GM21423 (cell line): Measurements from ENCODE around the gene ZMIZ1.

ENCODE experiments used
- ATAC-seq: cut with Tn5 transposase; IDR thresholded peaks from one replicate; pipeline ENCODE4 v1.9.1; 2021; ENCODE audit warnings: mild to moderate bottlenecking, moderate library complexity; ENCODE audit not compliant: unreplicated experiment

The ZMIZ1 gene

DNA sequence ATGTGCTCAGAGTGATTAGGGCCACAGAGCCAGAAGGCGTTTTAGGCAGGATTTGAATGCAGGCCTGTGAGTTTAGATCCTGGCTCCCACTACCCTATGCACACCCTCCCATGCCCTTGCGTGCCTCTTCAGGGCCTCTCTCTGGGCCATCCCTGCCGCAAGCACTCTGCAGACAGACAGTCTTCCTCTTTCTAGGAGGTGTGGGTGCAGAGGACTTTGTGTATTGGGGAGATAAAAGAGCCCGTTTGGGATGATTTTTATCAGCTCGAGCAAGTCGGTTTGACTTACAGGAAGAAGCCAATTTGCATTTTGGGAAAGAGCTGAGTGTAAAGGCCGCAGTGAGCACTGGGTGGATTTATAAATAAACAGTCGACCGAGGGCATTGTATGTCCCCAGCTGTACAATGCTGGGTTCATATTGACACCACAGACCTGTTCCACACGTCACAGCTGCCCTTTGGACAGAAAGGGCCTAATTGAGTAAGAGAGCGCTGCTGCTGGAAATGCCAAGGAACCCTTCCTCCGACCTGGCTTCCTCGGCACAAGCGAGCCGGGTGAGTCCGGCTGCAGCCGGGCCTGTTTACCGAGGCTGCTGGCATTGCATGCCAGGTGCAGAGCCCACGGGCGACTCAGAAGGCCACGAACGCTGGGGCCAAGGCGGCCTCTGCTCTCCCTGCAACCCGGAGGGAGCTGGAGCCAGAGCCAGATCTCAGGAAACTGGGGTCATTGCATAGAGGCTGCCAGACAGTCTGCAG, 25.1 kb downstream of the ZMIZ1 start:
- peak; percentile 38 for ATAC-seq

DNA sequence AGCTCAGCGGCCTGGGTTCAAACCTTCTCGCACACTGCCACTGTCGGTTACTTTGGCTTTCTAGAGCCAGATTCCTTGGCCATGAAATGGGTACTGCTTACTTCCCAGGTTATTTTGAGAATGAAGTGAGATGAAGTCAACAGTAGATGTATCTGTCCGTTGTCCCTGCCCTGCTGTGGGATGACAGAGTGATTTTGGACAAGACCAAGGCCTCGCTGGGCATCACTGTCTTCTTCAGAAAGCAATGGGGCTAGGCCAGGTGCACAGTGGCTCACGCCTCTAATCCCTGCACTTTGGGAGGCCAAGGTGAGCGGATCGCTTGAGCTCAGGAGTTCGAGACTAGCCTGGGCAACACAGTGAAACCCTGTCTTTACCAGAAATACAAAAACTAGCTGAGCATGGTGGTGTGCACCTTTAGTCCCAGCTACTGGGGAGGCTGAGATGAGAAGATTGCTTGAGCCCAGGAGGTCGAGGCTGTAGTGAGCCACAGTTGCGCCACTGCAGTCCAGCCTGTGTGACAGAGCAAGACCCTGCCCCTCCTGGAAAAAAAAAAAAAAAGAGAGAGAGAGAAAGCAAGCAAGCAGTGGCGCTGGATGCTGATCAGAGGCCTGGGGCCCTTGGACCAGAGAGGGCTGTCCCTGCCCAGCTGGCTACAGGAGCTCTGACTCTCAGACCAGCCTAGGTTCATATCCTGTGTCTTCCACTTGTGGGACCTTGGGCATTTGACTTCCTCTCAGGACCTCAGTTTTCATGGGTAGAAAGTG, 25.8 kb downstream of the ZMIZ1 start:
- no peak for ATAC-seq

DNA sequence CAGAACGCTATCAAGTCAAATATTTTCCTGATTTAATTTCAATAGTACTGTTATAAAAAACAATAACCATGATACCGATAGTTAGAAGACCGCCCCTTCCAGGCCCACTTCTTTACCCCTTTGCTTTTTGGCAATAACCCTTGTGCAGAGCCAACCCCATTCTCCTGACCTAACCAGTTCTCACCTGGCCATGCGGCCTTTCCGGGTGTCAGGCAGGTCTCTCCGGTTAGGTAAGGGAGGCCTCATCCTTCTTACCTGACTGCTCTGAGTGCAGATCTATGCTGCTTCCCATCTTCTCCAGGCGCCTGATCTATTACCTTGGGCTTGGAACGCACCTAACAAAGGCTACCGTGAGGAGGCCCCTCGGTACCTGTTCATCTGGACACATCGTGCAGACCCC, 26.6 kb downstream of the ZMIZ1 start:
- no peak for ATAC-seq

DNA sequence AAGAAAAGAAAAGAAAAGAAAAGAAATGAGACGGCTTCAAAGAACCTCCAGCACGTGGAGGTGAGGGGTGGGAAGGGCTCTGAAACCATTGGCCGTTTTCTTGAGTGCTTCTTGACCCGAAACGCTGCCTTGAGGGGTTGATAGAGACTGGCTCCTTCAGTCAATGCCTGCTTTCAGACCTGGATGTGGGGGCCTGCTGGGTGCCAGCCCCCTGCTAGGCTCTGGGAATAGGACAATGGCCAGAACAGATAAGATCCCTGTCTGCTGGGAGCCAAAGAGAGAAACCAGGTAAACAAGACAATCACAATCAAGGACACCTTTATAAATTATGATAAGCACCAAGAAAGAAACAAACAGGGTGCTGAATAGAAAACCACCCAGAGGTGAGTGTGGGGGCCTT, 27.7 kb downstream of the ZMIZ1 start:
- ATAC-seq: no peak

DNA sequence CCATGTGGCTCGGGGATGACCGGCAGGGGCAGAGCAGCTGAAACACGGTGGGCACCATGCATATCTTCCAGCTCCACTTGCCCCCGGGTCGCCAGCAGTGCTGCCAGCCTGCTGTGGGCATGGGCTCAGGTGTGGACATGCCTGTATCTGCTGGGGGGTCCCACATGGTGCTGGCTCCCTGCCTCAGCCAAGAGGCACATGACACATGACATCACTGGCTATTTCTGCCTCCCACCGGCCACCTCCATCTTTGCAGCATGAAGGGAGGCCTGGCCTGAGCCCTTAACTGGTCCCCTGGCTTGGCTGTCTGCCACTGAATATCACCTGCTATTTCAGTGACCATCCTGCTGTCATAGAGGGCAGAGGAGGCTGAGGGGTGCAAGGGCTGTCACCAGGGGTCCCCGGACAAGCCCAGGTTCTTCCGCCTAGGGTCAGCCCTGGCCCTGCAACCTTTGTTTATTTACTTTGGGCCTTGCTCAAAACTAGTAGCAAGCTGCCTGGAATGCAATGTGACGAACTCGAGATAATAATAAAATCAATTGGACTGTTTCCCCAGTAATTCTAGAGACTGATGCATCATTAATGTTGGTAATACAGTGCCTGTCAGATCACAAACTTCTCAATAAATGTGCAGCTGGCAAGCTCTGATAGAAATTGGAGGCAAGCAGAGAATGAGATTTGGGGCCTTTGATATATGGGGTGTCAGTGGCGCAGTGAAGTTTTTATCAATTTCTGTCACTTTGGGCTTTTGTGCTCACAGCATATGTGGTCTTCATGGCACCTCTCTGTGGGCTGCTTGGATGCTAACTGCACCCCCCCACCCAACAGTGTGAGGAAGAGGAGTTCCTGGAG, 28.5 kb downstream of the ZMIZ1 start:
- no peak for ATAC-seq

DNA sequence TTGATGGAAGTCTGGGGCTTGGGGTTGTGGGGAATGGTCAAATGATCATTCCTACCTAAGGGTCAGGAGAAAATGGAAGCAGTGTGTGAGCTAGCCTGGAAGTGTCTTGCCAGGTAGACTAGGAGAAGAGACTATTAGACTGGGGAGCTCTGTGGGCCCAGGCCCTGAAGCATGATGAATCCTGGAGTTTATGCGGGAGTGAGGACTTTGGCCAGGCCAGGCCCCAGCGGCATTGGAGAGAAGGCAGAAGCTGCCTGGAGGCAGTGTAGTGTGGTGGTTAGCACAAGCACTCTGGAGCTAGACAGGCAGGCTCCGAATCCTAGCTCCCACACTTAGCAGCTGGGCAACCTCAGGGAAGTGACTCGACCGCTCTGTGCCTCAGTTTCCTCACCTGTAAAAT, 29.3 kb downstream of the ZMIZ1 start:
- ATAC-seq: no peak

DNA sequence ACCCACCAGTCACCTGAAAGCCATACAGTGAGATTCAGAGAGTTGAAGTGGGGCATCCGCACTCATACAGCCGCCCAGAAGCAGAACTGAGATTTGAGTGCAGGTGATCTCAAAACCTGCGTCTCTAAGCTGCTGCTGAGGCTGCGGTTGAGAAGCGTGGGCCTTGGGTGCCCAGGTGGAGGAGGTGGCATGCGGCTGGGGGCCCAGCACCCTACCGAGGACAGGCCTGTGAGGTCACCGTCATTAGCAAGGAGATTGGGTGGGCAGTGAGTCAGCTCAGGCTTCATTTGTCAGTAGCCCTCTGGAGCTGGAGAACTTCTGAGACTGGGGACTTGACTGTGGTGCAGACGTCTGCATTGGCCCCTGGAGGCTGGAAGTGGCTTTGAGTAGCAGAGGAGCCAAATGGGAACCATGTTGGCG, 29.8 kb downstream of the ZMIZ1 start:
- peak; percentile 69 for ATAC-seq

DNA sequence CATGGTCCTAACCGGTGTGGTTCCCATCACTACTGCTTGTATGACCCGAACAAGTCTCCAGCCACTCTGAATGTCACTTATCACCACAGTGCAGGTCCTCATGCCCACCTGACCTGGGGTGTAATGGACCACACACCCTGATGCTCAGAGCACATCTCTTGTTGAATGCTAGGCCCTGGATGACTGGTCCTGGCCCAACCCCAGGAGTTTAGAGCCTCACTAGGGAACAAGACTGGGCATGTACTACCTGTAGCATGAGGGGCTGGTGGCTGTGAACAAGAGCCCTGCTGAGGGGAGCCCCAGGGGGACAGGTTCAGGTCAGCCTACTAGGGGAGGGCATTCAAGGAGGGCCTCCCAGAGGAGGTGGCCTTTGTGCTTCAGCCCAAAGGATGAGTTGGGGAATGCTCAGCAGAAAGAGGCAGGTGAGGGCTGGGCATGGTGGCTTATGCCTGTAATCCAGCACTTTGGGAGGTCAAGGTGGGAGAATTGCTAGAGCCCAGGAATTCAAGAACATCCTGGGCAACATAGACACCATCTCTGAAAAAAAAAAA, 31.2 kb downstream of the ZMIZ1 start:
- no peak for ATAC-seq

DNA sequence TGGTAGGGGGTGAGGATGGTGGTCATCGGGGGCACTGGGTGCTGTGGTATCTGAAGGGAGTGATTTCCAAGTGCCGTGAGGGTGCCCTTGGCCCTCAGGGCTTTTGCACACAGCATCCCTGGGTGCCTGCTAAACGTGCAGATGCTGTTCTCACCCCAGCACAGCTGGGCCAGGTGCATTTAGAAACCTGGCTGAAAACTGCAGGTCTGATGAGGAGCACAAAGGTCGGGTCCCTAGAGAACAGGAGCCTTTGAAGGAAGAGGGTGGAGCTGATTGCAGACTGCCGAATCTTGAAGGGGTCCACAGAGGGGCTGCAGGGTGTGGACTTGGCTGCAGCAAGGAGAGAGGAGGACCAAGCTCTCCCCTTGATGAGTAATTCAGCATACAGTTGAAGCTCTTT, 32.0 kb downstream of the ZMIZ1 start:
- ATAC-seq: no peak

DNA sequence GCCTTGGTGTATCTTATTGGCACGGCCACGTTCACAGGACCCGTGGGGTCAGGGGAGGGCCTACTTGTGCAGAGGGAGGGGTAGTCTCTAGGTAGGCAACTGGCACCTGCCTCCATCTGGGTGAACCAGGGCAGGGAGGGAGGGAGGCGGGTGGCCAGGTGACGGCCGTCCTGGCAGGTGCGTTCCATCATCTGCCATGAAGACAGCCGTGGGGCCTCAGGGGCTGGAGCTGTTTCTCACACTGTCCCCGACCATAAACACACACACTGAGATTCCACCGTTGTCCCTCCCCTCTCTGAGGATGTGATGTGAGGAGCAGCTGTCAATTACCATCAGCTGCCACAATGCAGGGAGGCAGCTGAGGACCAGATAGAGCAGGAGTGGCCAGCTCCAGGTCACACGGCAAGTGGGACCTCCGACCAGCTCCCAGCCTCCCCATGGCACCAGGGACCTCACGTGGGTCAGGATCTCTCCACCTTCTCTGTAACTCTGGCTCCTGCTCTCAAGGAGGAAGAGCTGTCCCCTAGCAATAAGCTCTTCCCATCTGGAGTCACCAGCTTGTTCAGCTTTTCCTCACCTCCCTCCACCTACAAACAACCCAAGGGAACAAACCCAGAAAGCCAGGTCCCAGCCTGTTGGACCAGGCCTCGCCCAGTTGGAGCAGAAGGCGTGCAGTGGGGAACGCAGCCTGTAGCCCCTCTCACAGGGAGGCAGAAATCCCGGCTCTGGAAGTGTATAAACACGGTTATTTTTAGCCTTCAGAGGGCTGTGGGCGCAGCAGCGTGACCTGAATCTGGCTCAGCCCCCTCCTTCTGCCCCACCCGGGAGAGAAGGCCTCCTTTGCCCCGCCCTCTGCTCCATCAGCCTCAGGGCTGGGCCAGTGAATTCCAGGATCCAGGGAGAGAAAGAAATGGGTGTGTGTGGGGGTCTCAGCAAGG, 33.1 kb downstream of the ZMIZ1 start:
- no peak for ATAC-seq

DNA sequence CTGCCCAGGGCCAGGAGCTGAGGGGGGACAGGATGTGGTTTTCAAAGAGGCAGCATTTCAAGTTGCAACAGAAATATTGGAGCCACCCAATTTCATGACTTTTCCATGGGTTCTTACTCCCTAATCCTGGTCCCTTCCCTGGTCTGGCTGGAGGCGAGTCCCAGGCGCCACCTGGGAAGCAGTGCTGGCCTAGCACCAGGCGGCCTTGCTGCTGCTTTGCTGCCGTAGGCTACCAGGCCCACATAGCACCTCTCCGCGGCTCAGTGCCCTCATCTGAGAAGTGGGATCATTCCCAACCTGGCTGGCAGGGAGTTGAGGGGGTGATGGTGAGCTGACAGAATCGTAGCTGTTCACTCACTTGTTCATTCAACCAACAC, 33.7 kb downstream of the ZMIZ1 start:
- no peak for ATAC-seq

DNA sequence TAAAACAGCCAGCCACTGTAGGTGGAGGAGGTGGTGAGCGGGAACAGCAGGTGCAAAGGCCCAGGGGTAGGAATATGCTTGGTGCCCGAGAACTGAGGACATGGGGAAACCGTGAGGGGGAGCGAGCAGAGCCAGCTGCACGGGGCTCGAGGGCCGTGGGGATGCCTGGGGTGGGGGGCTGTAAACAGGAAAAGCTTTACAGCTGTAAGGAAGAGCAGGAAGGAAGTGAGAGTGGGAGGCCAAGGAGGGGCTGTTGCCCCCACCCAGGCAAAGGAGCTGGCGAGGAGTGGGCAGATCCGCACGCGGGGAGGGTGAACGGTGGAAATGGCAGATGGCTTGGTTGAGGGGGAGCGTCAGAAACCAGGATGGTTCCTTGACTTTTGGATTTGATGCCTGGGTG, 34.4 kb downstream of the ZMIZ1 start:
- no peak for ATAC-seq

DNA sequence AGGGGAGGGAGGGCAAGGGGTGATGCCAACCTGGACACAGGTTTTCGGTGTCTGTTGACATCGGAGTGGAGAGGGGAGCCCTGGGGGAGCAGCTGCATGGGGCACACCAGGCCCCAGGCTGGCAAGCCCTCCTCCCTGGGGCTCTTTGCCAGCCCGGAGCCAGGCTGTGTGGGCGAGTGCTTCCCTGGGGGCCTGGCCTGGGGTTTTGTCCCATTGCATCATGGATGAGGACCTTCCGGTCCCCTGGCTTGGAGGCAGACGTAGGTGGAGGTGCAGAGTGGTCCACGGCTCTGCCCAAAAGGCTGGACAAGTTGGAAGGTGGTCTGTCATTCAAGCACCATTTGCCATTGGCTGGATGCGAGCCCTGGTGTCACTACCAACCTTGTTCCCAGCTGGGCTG, 34.8 kb downstream of the ZMIZ1 start:
- no peak for ATAC-seq

DNA sequence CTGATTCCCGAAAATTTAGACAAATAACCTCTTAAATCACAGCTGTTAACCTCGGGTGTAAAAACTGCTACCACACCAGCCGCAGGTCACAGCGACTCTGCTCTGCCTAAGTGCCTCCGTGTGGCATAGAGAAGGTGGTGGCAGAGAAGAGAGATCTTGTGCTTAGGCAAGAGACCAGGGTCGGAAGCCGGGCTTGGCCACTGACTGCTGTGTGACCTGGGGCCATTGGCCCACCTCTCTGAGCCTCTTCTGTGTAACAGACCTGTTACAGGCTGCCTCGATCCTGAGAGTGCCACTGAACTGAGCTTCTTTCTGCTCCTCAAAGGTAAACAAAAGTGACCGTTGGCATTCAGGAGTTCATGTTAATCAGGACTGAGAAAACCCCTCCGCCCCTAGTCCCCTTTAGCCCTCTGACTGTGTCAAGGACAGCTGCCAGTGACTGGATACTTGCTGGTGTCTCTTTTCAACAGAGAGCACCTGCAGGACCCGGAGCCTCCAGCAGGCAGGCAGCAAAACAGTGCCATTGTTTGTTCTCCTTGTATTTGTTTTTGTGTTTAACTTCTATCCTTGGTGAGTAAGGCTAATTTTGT, 36.5 kb downstream of the ZMIZ1 start:
- no peak for ATAC-seq

DNA sequence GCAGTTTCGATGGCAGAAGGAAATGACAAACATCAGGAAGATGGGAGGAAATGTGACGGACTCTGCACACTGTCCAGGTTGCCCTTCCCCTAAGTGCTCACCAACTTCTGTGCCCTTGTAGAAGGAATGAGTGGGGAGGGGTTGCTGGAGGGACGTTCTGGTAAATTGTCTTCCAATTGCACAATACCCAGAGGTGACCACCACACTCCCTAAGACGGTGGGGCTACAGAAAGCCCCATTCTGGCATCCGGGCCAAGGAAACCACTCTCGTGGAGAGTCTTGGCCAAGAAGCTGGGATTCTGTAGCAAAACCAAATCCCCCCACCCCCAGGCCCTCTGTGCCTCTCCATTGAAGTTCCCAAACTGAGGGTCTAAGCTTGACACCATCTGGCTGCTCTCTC, 37.1 kb downstream of the ZMIZ1 start:
- ATAC-seq: no peak

DNA sequence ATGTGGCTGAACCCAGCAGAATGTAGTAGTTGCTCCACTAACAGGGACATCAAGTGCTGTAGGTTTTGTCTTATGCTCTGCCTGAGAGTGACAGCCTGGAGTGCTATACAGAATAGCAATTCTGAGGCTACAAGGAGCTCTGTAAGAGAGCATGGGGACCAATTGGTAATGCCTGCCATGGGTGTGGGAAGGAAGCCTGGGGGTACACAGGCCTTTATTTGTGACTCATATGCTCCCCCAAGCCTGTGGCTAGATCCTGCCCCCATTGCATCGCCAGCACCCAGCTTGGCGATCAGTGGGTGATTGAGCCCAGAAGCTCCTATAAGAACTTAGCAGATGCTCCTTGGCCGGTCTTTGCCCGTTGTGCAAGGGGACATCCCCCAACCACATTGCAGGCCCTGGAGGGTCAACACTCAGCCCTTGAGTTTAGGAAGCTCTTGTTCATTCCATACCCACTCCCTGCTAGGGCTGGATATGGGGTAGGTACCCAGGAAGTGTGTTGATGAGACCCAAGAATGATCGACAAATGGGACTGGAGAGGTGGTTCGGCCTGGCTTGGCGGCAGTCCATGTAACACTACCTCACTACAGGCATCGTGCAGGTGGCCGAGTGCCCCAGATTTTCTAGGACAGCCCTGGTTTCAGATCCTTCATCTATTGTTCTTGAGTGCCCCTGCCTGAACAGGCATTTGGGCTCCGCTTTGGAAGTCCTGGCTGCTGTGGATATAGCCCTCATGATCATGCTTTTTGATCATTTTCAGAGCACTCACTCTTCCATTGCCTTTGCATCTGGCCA, 37.7 kb downstream of the ZMIZ1 start:
- no peak for ATAC-seq

DNA sequence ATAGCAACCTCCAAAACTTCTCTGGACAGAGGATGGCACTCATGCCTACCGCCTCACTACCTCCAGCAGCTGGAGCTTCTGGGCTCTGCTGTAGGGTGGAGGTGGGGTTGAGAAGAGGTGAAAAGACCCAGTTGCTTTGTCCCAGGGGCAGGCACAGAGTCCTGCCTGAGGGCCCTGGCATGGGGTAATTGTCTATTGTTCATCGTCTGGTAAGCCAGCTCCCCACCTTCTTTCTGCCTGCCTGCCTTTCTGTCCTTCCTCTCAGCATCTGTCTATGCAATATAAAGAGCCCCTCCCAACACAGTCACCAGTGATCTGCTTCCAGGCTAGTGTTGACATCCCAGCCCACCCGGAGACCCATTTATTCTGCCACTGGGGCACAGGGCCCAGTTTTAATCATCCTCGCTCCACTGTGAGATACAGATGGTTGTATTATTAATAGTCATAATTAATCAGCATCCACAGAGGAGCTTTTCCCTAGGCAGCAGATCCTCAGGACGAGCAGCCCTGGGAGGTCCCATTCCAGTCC, 39.0 kb downstream of the ZMIZ1 start:
- no peak for ATAC-seq

DNA sequence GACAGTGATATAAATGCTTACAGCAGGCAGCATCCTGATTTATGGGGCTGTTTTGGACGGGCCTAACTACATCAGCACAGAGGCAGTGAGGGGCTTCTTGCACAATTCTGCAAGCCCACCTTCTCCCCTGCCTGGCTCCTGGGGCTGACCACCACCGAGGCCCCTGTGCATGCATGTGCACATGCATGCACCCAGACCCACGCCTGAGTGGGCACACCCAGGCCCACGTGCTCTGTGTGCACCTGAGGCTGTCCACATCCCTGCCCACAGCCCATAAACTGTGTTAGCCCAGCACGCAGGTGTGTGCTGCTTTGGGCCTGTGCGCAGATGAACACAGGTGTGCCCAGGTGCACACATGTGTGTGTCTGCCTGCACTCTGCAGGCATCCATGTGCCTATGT, 40.0 kb downstream of the ZMIZ1 start:
- ATAC-seq: no peak

DNA sequence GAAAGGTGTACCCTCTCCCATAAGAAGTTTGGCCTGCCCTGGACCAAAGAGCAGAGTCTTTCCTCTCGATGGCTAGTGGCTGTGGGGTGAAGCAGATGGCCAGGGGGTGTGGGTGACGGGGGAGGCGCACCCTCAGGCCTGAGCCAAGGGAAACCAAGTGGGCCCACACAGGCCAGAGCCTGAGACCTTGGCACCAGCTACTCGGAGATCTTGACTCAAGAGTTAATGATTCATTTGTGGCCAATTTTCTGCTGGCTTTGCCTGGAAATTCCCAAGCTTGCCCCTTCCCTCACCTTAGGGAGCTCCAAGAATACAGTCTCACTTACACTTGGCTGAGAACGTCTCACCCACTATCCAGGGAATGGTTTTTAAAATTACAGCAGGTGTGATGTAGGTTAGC, 42.7 kb downstream of the ZMIZ1 start:
- no peak for ATAC-seq
